Choroid plexus epithelial cell (primary cell): ENCODE data around the gene FOXQ1.
A peak's percentile ranks its signal among the peaks of the same experiment; 100 is the strongest.

Experiments used
- DNase-seq: peaks from one replicate; pipeline ENCODE4 v3.0.0-alpha.2; 2010; ENCODE audit warnings: low read depth
- H3K4me3 ChIP-seq: 2 replicates; pipeline ENCODE4 v1.5.1; 2011; ENCODE audit warnings: low read depth, mild to moderate bottlenecking, control low read depth, low read length, moderate library complexity
- TF ChIP-seq, protein P1 (sequence below): conservative IDR thresholded peaks from 2 replicates; pipeline ENCODE4 v1.5.1; 2011; ENCODE audit warnings: low read depth, mild to moderate bottlenecking, control low read depth, inconsistent platforms, low read length, moderate library complexity

Gene FOXQ1

DNA sequence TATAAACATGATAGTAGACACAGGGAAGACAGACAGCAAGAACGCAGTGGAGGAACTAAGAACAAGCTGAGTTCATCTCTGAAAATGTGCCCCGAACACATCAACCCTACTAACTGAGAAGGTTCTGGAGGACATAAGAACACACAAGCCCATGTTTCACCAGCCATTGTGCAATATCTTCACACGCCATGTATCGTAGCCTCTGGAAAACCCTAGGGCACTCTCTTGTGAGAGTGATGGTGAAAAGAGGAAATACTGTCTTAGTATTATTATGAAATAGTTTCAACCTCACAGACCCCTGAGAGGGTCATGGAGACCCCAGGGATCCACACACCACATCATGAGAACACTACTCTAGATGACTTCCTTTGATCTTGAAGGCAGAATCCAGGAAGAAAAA is 51.4 kb downstream of the FOXQ1 start:
- TF ChIP-seq, protein P1, sequence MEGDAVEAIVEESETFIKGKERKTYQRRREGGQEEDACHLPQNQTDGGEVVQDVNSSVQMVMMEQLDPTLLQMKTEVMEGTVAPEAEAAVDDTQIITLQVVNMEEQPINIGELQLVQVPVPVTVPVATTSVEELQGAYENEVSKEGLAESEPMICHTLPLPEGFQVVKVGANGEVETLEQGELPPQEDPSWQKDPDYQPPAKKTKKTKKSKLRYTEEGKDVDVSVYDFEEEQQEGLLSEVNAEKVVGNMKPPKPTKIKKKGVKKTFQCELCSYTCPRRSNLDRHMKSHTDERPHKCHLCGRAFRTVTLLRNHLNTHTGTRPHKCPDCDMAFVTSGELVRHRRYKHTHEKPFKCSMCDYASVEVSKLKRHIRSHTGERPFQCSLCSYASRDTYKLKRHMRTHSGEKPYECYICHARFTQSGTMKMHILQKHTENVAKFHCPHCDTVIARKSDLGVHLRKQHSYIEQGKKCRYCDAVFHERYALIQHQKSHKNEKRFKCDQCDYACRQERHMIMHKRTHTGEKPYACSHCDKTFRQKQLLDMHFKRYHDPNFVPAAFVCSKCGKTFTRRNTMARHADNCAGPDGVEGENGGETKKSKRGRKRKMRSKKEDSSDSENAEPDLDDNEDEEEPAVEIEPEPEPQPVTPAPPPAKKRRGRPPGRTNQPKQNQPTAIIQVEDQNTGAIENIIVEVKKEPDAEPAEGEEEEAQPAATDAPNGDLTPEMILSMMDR, result no peak
- no peak for DNase-seq
- no peak overlapping the region for H3K4me3 ChIP-seq

DNA sequence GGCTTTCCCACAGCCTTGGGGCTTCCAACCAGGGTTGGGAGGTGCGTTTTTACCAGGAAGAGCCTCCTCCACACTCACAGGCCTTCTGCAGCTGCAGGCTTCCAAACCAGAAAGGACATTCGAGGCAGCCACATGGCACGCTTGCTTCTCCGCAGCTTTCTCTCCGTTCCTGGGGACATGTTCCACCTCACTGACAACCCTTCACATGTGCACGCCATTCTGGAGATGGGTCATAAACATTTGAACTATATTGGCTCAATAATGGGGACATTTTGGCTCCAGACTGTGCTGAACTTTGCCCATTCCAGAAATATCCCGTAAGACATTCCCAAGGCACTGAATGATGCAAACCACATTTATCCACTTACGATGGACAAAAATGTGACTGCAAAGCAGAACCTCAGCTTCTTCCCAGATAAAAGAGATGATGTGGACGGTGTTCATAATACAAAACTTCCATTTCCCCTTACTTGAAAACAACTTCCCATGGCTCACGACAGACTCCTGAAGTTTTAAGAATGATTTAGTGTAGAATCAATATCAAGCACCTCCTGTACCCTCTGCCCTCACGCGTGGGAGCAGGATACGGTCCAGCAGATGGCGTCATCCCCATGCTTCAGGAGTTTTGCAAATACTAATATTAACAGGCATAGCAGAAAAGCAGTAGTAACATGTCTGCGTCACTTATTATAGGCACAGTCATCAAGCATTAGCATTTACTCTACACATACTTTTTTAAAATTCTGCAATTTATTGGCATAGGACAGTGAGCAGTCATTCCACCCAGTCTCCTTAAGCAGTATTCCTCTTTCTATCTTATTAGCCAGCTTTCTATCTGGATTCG is 52.1 kb downstream of the FOXQ1 start:
- TF ChIP-seq, protein P1, result peak; percentile 57
- no peak overlapping the region for H3K4me3 ChIP-seq
- DNase-seq, result peak; percentile 50
